Transverse colon (tissue), 3 donors: ENCODE results near the gene SVIL.
"Not testable (repeated sequence)": the region's sequence is repeated elsewhere in the genome, so short reads cannot be mapped to it uniquely, and the experiment has no call there.

Source experiments
- EP300 ChIP-seq: sonication (generic); formaldehyde crosslinking; IDR thresholded peaks from one replicate; pipeline ENCODE4 v1.6.1; 2017; ENCODE audit warnings: antibody characterized with exemption, low read depth
- TF ChIP-seq, protein P1 (sequence below), 5 experiments: fragments of 200-600 bp in 3 of 5; fragments of 450-650 bp in 2 of 5; sonication (generic) in 3 of 5; IDR thresholded peaks; 1 replicate in 2 of 5; 2 replicates in 3 of 5; pipeline ENCODE4 v1.5.1; 2016 to 2017; ENCODE audit warnings: antibody characterized with exemption in 5 of 5, inconsistent platforms in 3 of 5, mild to moderate bottlenecking in 2 of 5, moderate library complexity in 1 of 5

DNA sequence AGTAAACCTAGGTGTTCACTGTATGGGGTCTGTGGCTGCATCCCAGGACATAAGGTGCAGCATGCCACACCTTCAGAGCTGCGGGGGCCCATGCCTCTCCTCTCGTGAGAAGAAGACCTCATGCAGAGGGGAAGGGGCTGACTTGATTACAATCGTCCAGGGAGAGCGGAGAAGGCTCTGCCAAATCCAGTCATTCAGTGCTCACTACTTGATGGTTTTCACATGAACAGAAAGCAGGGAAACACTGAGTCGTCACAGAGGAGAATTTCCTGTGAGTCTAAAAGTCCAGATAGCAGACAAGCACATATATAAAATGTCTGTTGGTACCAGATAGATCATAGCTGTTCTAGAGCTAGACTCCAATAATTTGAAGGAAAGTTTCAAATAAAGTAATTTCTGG is 52.0 kb downstream of the SVIL start:
- TF ChIP-seq EP300, result not testable (repeated sequence)
- TF ChIP-seq, protein P1, sequence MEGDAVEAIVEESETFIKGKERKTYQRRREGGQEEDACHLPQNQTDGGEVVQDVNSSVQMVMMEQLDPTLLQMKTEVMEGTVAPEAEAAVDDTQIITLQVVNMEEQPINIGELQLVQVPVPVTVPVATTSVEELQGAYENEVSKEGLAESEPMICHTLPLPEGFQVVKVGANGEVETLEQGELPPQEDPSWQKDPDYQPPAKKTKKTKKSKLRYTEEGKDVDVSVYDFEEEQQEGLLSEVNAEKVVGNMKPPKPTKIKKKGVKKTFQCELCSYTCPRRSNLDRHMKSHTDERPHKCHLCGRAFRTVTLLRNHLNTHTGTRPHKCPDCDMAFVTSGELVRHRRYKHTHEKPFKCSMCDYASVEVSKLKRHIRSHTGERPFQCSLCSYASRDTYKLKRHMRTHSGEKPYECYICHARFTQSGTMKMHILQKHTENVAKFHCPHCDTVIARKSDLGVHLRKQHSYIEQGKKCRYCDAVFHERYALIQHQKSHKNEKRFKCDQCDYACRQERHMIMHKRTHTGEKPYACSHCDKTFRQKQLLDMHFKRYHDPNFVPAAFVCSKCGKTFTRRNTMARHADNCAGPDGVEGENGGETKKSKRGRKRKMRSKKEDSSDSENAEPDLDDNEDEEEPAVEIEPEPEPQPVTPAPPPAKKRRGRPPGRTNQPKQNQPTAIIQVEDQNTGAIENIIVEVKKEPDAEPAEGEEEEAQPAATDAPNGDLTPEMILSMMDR (IDR thresholded peaks at IDR 0.05), result not testable (repeated sequence)
